ENCODE data around the gene SH3BP4. TPM values are rescaled to one million over a fixed set of nuclear protein-coding genes. Genes with fewer than 3 reads are reported as not detected.

The SH3BP4 gene
- total and polyA plus RNA-seq, 4 donors: 4.5 to 32.2 (median 16.3) TPM

DNA sequence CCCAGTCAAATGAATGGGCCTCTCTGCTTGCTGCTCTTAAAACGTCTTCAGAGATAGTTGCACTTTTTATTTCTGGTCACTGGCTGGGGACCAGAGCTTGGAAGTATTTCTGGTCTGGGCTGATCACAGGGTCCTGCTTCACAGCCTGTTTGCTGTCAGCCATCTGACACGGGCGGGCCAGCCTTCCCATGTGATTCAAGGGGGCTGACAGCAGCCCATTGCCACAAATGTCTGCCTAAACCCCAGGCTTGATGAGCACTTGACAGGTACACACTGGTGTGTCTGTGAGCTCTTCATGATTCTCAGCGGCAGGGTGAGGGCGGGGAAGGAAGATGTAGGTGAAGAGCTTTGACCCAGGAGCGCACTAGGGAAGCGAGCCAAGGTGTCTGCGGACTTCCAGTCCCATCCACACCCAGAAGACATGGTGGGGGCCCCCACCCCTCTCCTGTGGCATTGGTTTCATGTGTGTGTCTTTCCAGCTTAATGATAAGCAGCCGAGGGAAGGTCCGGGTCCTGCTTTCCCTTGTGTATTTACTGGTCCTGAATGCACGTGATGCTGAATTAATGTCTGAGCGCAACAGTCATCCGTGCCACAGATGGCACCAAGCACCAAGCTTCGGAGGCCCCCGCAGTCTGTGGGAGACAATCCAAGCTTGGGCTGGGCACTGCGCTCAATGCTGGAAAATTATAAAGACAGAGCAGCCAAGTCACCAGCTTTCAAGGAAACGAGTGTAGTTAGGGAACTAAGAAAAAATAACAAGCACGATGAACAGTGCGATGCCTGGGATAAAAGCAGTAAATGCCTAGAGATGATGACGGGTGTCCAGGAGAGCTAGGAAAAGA is 73.3 kb downstream of the SH3BP4 start:
- ATAC-seq (ENCODE audit: low FRiP score): no peak
- WGBS, 2 donors: 36 to 40% methylated on average over 20 of the region's 20 CpGs
- Histone ChIP-seq H3K27me3 (ENCODE audit: control insufficient read depth in 1 of 2, insufficient read depth in 2 of 2, low read length in 1 of 2) (no peaks in the 10 kb centered on the region), H3K27ac (ENCODE audit: low read depth in 1 of 2, low read length in 2 of 2) (no peak overlapping the region), H3K36me3 (ENCODE audit: control insufficient read depth in 1 of 2, insufficient read depth in 2 of 2, low read length in 1 of 2) (no peaks in the 10 kb centered on the region), H3K9me3 (ENCODE audit: control insufficient read depth, low read length) (no peaks in the 10 kb centered on the region), H3K4me1 (ENCODE audit: control insufficient read depth in 1 of 2, insufficient read depth in 2 of 2, low read length in 2 of 2) (no peaks in the 10 kb centered on the region), H3K4me3 (ENCODE audit: low read length in 2 of 2) (no peak overlapping the region)
- no peak for DNase-seq
- intact Hi-C loops (cut with DNase I): no loop called here

DNA sequence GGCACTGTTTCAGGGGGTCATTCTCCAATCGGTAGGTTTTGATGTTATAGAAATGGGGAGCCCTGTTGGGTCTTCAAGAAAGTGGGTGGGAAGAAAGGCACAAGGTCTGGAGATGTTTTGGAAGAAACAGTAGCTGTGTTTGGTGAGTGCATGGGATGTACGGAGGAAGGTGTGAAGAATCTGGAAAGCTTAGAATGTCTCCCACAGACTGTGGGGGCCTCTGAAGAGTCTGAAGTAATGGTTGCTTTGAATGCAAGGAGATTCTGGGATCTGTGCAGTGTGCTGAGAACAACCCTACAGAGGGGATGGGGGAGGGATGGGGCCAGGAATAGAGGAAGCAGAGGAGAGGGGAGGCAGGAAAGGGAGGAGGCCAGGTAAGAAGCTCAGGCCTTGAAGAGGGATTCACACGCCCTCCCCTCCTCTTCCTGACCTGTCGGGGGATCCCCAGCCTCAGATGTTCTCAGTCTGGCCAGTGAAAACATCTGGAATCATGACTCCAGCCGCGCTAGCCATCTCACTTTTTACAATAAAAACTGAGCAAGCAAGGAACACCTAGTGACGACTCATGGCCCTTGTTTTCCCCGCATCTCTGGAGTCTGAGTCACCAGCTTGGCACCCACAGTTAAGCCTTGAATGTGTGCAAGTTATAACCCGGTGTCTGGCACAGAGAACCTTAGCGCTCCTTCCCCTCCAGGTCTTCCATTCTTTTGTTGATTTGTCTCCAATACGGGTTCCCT is 74.2 kb downstream of the SH3BP4 start:
- Histone ChIP-seq H3K27ac (ENCODE audit: low read depth in 1 of 2, low read length in 2 of 2) (no peak overlapping the region), H3K4me3 (ENCODE audit: low read length in 2 of 2) (no peak overlapping the region), H3K4me1 (ENCODE audit: control insufficient read depth in 1 of 2, insufficient read depth in 2 of 2, low read length in 2 of 2) (no peaks in the 10 kb centered on the region), H3K27me3 (ENCODE audit: control insufficient read depth in 1 of 2, insufficient read depth in 2 of 2, low read length in 1 of 2) (no peaks in the 10 kb centered on the region), H3K36me3 (ENCODE audit: control insufficient read depth in 1 of 2, insufficient read depth in 2 of 2, low read length in 1 of 2) (no peaks in the 10 kb centered on the region), H3K9me3 (ENCODE audit: control insufficient read depth, low read length) (no peaks in the 10 kb centered on the region)
- DNase-seq (no peak), ATAC-seq (ENCODE audit: low FRiP score) (no peak)
- intact Hi-C loops (cut with DNase I): no loop called here
- WGBS, 2 donors: 43 to 47% methylated on average over 10 to 11 of the region's 11 CpGs

DNA sequence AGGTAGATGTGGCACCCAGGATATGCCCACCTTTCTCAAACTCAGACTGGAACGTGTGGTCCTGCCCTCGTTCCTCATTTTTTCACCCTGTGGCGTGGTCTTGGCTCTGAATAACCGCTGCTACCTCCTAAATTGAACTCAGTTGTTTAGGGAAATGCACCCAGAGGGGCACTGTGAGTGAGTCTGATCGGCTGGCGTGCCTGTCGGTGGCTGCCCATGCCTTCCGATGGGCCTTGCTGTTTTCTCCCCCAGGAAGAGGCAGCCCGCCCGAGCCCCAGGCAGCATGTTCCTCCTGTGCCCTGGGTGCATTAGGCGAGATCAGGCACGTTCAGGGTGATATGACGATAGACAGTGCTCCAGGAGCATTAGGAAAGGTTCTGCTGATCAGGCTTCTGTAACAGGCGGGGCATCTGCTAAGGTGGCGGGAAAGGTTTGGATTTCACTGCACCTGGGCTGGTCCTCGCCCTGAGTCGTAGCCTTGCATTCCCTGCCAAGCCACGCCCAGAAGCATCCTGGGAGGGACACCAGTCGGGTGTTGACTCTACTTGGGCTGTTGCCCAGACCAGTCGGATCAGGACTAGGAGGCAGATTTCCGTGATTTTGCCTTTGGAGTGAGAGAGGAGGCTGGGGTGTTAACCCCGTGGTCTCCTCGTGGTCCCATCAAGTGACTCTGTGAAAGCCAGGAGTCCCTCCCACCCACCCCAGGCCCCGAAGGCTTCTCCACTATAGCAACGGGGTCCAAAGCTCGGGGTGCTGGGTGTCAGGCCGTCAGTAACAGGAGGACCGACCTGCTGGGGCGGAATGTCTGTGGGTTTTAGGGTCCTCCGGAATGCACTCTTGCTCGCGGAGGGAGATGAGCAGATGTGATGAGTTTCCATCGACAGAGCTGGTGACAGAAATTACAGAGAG is 75.1 kb downstream of the SH3BP4 start:
- intact Hi-C loops (cut with DNase I): no loop called here
- H3K4me3 ChIP-seq (ENCODE audit: low read length in 2 of 2): no peak overlapping the region
- no peaks in the 10 kb centered on the region for H3K27me3 ChIP-seq (ENCODE audit: control insufficient read depth in 1 of 2, insufficient read depth in 2 of 2, low read length in 1 of 2)
- 89 to 91% methylated on average over 33 of the region's 33 CpGs for WGBS, 2 donors
- no peak for DNase-seq
- no peaks in the 10 kb centered on the region for H3K36me3 ChIP-seq (ENCODE audit: control insufficient read depth in 1 of 2, insufficient read depth in 2 of 2, low read length in 1 of 2)
- no peak for ATAC-seq (ENCODE audit: low FRiP score)
- H3K9me3 ChIP-seq (ENCODE audit: control insufficient read depth, low read length): no peaks in the 10 kb centered on the region
- no peaks in the 10 kb centered on the region for H3K4me1 ChIP-seq (ENCODE audit: control insufficient read depth in 1 of 2, insufficient read depth in 2 of 2, low read length in 2 of 2)
- H3K27ac ChIP-seq (ENCODE audit: low read depth in 1 of 2, low read length in 2 of 2): no peak overlapping the region

DNA sequence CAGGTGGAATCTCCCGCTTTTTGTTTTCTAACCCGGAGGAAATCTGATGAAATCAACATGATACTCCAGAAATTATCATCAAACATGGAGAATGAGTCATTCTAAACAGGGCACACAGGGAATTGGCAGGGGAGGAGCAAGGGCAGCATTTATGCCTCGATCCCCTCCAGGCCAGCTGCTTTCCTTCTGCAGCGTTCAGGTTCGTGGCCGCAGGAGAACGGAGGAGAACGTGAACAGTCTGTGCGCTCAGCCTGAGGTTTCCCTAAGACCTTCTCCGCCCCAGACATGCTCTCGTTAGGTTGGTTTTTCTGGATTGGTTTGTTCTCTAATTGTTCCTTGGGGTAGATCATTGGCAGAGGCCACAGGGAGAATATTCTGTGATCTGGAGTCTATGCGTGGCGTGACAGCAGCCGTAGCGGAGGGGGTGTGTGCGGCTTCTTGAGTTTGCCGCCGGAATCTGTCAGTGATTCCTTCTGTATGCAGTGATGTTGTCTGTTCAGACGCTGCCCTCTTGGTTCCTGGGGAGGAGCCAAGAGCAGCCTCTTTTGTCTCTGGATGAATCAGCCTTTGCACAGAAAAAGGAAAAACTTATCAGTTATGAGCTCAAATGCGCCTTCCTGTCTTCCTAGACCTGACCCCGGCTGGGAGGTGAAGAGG is 75.9 kb downstream of the SH3BP4 start:
- ATAC-seq (ENCODE audit: low FRiP score) (no peak), DNase-seq (no peak)
- intact Hi-C loops (cut with DNase I): no loop called here
- H3K9me3 ChIP-seq (ENCODE audit: control insufficient read depth, low read length): no peaks in the 10 kb centered on the region
- WGBS, 2 donors: 90 to 91% methylated on average over 21 of the region's 21 CpGs
- H3K27ac ChIP-seq (ENCODE audit: low read depth in 1 of 2, low read length in 2 of 2): no peak overlapping the region
- H3K36me3 ChIP-seq (ENCODE audit: control insufficient read depth in 1 of 2, insufficient read depth in 2 of 2, low read length in 1 of 2): no peaks in the 10 kb centered on the region
- H3K4me1 ChIP-seq (ENCODE audit: control insufficient read depth in 1 of 2, insufficient read depth in 2 of 2, low read length in 2 of 2): no peaks in the 10 kb centered on the region
- H3K4me3 ChIP-seq (ENCODE audit: low read length in 2 of 2): no peak overlapping the region
- H3K27me3 ChIP-seq (ENCODE audit: control insufficient read depth in 1 of 2, insufficient read depth in 2 of 2, low read length in 1 of 2): no peaks in the 10 kb centered on the region

DNA sequence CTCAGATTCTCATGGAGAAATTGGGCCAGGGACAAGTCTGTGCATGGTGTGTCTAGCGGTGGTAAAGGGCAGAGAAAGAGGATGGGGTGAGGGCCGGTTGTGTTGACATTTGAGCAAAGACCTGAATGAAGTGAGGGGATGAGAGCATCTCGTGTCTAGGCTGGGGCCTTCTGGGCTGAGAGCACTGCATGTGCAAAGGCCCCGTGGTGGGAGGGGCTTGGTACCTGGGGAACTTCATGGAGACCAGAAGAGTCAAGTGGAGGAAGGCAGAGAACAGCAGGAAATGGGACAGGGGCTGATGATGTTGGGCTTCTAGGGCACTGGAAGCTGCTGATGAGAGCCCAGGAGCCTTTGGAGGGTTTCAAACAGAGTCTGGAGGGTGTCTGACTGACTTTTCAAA is 76.8 kb downstream of the SH3BP4 start:
- Histone ChIP-seq H3K27ac (ENCODE audit: low read depth in 1 of 2, low read length in 2 of 2) (no peak overlapping the region), H3K27me3 (ENCODE audit: control insufficient read depth in 1 of 2, insufficient read depth in 2 of 2, low read length in 1 of 2) (no peaks in the 10 kb centered on the region), H3K4me1 (ENCODE audit: control insufficient read depth in 1 of 2, insufficient read depth in 2 of 2, low read length in 2 of 2) (no peaks in the 10 kb centered on the region), H3K4me3 (ENCODE audit: low read length in 2 of 2) (no peak overlapping the region), H3K9me3 (ENCODE audit: control insufficient read depth, low read length) (no peaks in the 10 kb centered on the region), H3K36me3 (ENCODE audit: control insufficient read depth in 1 of 2, insufficient read depth in 2 of 2, low read length in 1 of 2) (no peaks in the 10 kb centered on the region)
- no peak for DNase-seq
- no peak for ATAC-seq (ENCODE audit: low FRiP score)
- intact Hi-C loops (cut with DNase I): no loop called here
- WGBS, 2 donors: 96 to 98% methylated on average over 4 of the region's 4 CpGs

DNA sequence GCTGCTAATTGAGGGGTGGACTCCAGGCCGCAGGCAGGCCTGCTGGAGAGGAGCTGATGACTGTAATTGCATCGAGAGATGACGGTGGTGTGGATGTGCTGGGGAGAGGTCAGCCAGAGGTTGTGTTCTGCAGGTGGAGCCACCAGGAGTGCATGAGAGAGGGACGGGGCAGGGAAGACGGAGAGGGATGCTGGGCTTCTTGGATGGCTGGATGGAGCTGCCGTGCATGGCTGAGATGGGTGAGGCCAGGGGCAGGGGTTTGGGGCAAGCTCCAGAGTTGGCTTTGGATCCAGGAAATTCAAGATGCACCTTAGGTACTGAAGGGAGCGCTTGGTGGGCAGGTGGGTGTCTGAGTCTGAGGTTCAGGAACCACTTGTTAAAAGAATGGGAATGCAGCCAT is 77.2 kb downstream of the SH3BP4 start:
- Histone ChIP-seq H3K4me1 (ENCODE audit: control insufficient read depth in 1 of 2, insufficient read depth in 2 of 2, low read length in 2 of 2) (no peaks in the 10 kb centered on the region), H3K27me3 (ENCODE audit: control insufficient read depth in 1 of 2, insufficient read depth in 2 of 2, low read length in 1 of 2) (no peaks in the 10 kb centered on the region), H3K36me3 (ENCODE audit: control insufficient read depth in 1 of 2, insufficient read depth in 2 of 2, low read length in 1 of 2) (no peaks in the 10 kb centered on the region), H3K27ac (ENCODE audit: low read depth in 1 of 2, low read length in 2 of 2) (no peak overlapping the region), H3K9me3 (ENCODE audit: control insufficient read depth, low read length) (no peaks in the 10 kb centered on the region), H3K4me3 (ENCODE audit: low read length in 2 of 2) (no peak overlapping the region)
- no peak for DNase-seq
- ATAC-seq (ENCODE audit: low FRiP score): no peak
- 97 to 98% methylated on average over 7 of the region's 7 CpGs for WGBS, 2 donors
- intact Hi-C loops (cut with DNase I): no loop called here

DNA sequence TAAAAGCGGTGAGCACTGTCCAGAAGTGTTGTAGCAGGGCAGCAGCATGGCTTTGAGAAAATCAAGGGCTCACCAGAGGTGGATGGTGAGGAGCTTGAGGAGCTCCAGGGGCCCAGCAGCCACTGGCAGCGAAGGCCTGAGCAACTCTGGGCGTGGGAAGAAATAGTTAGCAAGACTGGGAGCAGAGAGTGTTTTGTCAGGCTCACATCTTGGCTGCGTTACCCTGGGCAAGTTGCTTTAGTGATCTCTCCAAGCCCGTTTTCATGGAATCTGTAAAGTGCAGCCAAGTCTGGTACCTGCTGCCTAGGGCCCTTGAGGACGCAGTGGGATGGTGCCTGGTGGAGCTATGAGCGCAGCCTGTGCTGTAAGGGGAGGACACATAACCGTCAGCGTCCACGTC is 78.3 kb downstream of the SH3BP4 start:
- ATAC-seq (ENCODE audit: low FRiP score): no peak
- no peak overlapping the region for H3K27ac ChIP-seq (ENCODE audit: low read depth in 1 of 2, low read length in 2 of 2)
- no peaks in the 10 kb centered on the region for H3K36me3 ChIP-seq (ENCODE audit: control insufficient read depth in 1 of 2, insufficient read depth in 2 of 2, low read length in 1 of 2)
- intact Hi-C loops (cut with DNase I): no loop called here
- WGBS, 2 donors: 22 to 26% methylated on average over 10 of the region's 10 CpGs
- H3K27me3 ChIP-seq (ENCODE audit: control insufficient read depth in 1 of 2, insufficient read depth in 2 of 2, low read length in 1 of 2): no peaks in the 10 kb centered on the region
- no peaks in the 10 kb centered on the region for H3K9me3 ChIP-seq (ENCODE audit: control insufficient read depth, low read length)
- no peaks in the 10 kb centered on the region for H3K4me1 ChIP-seq (ENCODE audit: control insufficient read depth in 1 of 2, insufficient read depth in 2 of 2, low read length in 2 of 2)
- no peak overlapping the region for H3K4me3 ChIP-seq (ENCODE audit: low read length in 2 of 2)
- DNase-seq: no peak

DNA sequence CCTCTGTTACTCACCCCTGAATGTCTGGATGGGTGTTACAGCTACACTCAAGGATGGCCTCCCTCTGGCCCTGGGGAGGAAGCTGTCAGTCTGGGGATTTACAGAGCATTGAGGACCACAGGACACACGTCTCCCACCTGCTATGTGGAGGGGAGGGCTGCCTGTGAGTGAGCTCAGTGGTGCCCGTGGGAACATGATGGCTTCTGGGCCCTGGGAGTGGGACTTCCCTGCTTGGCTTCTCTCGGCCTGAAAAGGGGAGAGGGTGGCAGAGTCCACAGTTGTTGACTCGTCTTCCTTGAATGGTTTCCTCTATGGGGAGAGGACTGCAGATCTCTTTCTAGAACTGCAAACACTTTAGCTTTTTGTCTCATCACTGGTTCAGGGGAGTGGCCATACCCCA is 79.1 kb downstream of the SH3BP4 start:
- intact Hi-C loops (cut with DNase I): no loop called here

More for the DNA sequence above, 79.1 kb downstream of the SH3BP4 start:
- no peaks in the 10 kb centered on the region for H3K36me3 ChIP-seq (ENCODE audit: control insufficient read depth in 1 of 2, insufficient read depth in 2 of 2, low read length in 1 of 2)
- ATAC-seq (ENCODE audit: low FRiP score) (no peak), DNase-seq (no peak)
- no peaks in the 10 kb centered on the region for H3K9me3 ChIP-seq (ENCODE audit: control insufficient read depth, low read length)
- no peak overlapping the region for H3K27ac ChIP-seq (ENCODE audit: low read depth in 1 of 2, low read length in 2 of 2)
- 87 to 92% methylated on average over 4 of the region's 4 CpGs for WGBS, 2 donors
- no peak overlapping the region for H3K4me3 ChIP-seq (ENCODE audit: low read length in 2 of 2)
- H3K4me1 ChIP-seq (ENCODE audit: control insufficient read depth in 1 of 2, insufficient read depth in 2 of 2, low read length in 2 of 2): no peaks in the 10 kb centered on the region
- no peaks in the 10 kb centered on the region for H3K27me3 ChIP-seq (ENCODE audit: control insufficient read depth in 1 of 2, insufficient read depth in 2 of 2, low read length in 1 of 2)

Measured in aorta (tissue), 5 donors.